GM23248 (cell line): ENCODE data around the gene SGPP2.

Experiments used
- EZH2 ChIP-seq: fragments of 200-600 bp; sonication (generic); IDR thresholded peaks from 2 replicates; pipeline ENCODE4 v1.6.1; 2018; ENCODE audit warnings: antibody characterized with exemption, mild to moderate bottlenecking; ENCODE audit not compliant: insufficient read depth, poor library complexity, severe bottlenecking
- EZH2phosphoT487 ChIP-seq: fragments of 200-600 bp; sonication (generic); IDR thresholded peaks from 2 replicates; pipeline ENCODE4 v1.6.1; 2018; ENCODE audit warnings: antibody characterized with exemption, moderate library complexity, mild to moderate bottlenecking, low read depth; ENCODE audit not compliant: insufficient read depth

GRCh38 chr2:222526480-222527277 lies 102.3 kb downstream of the SGPP2 start:
- TF ChIP-seq EZH2phosphoT487 (no peak), EZH2 (no peak)
